Fibroblast of the aortic adventitia (primary cell): ENCODE measurements around the gene ACKR2. TPM values are rescaled to one million over a fixed set of nuclear protein-coding genes. Genes with fewer than 3 reads are reported as not detected.

Source experiments
- DNase-seq: peaks from one replicate; pipeline ENCODE4 v3.0.0-alpha.2; 2010; ENCODE audit warnings: low read depth
- H3K4me3 ChIP-seq: 2 replicates; pipeline ENCODE4 v1.5.1; 2011; ENCODE audit warnings: low read depth, mild to moderate bottlenecking, control low read depth, low read length, moderate library complexity
- total RNA-seq: library from RNA; depleted of rRNA; stranded (reverse); fragments of >200 nt; gene quantifications from 2 replicates; pipeline ENCODE4 v1.2.3, GENCODE V29; 2012; ENCODE audit warnings: low replicate concordance
- TF ChIP-seq, protein P1 (sequence below): IDR thresholded peaks from 2 replicates; pipeline ENCODE4 v1.5.1; 2011; ENCODE audit warnings: mild to moderate bottlenecking, low read length, control low read depth, inconsistent platforms; ENCODE audit not compliant: insufficient read depth

Gene ACKR2
- total RNA-seq, 1 donor: under 0.01 TPM

GRCh38 chr3:42839616-42840015 lies 30.4 kb downstream of the ACKR2 start:
- H3K4me3 ChIP-seq: peak overlapping the region; percentile 49
- peak; percentile 77 for DNase-seq
- TF ChIP-seq, protein P1, sequence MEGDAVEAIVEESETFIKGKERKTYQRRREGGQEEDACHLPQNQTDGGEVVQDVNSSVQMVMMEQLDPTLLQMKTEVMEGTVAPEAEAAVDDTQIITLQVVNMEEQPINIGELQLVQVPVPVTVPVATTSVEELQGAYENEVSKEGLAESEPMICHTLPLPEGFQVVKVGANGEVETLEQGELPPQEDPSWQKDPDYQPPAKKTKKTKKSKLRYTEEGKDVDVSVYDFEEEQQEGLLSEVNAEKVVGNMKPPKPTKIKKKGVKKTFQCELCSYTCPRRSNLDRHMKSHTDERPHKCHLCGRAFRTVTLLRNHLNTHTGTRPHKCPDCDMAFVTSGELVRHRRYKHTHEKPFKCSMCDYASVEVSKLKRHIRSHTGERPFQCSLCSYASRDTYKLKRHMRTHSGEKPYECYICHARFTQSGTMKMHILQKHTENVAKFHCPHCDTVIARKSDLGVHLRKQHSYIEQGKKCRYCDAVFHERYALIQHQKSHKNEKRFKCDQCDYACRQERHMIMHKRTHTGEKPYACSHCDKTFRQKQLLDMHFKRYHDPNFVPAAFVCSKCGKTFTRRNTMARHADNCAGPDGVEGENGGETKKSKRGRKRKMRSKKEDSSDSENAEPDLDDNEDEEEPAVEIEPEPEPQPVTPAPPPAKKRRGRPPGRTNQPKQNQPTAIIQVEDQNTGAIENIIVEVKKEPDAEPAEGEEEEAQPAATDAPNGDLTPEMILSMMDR: peak; percentile 94

GRCh38 chr3:42841332-42841731 lies 32.1 kb downstream of the ACKR2 start:
- H3K4me3 ChIP-seq: no peak overlapping the region
- no peak for DNase-seq
- TF ChIP-seq, protein P1: no peak

DNA sequence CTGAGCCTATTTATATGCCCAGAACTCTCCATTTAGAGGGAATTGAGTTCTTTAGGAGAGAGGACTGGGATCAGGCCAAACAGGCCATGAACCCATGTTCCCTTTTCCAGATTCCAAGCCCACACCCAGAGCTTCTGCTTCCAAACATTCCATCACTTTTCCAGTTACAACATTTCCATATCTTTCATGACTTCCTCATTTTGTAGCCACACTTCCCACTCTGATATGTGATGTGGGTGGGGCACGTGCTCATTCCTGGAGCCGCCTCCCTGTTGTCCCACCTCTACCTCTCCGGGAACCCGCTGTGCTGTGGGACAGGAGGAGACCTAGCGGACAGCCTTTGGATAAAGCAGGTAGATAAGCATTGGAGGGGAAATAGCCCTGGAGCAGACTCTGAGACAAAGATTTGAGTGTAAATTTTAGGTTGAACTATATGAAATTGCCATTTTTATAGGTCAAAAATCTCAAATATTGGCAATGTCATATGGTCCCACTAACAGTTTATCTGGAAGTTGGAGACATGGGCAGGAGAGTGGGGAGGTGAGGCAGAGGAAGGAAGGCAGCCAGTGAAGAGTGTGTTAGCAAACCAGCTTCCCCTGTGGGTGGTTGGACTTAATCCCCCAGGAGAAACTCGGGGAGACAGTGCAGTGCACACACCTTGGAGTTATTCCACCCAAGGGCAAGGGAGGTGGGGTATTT lies 34.6 kb downstream of the ACKR2 start:
- peak; percentile 40 for DNase-seq
- H3K4me3 ChIP-seq: no peak overlapping the region
- TF ChIP-seq, protein P1: no peak

- no peak for DNase-seq
- TF ChIP-seq, protein P1: no peak
- H3K4me3 ChIP-seq: no peak overlapping the region
Measured at GRCh38 chr3:42844412-42844713, 35.1 kb downstream of the ACKR2 start.

DNA sequence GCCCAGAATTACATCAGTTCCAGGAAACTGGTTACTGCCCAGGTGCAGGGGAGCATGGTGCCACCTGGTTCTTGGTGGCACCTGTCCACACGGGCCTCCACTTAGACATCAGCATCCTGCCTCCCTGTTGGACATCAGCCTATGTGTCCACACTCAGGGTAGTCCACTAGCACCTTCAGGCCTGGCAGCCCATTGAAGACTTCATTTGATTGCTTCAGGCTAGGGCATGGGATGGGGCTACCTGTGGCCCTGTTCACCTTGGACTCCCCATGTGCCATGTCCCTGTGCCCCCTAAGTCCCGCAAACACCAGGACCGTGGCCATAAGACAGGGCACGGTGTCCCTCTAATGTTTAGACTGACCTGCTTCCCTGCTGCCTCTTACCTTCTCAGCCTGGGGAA lies 35.6 kb downstream of the ACKR2 start:
- DNase-seq: no peak
- H3K4me3 ChIP-seq: no peak overlapping the region
- TF ChIP-seq, protein P1: no peak

DNA sequence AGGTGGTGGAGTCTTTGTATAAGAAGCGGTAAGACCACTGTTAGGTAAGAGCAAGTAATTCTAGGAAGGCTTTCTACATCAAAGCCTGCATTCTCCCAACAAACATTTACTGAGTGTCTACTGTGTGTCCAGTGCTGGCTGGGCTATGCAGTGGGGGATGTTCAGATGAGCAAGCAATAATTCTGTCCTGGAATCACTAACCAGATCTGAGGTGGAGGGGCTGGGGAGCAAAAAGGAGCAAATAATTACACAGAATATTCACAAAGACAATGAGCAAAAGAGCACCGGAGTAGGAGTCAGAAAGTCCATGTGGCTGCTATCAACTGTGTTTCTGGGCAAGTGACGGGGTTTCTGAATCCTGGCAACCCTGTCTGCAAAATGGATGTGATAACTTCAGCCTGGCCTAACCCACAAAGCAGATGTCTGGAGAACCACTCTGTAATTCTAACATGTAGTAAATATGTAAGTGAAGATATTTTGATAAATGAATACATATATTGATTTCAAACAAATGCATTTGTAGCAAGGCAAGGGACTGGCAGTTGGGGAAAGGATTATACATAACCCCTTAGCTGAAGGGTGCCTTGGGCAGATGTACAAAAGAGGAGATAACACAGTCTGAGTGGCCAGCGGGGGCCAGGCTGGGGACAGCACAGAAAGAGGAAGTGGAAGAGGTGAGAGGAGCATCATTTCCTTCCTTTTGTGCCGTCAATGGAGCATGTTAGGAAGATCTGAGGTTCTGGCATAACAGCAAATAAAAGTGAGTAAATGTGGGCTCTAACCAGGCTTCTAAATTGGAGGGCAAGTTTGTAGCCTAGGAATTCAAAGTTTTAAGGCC lies 37.7 kb downstream of the ACKR2 start:
- H3K4me3 ChIP-seq: no peak overlapping the region
- no peak for DNase-seq
- TF ChIP-seq, protein P1: no peak
